ENCODE data around the gene LCN12. TPM values are rescaled to one million over a fixed set of nuclear protein-coding genes. Genes with fewer than 3 reads are reported as not detected.
A peak's percentile ranks its signal among the peaks of the same experiment; 100 is the strongest.

The LCN12 gene
- total and polyA plus RNA-seq, 3 donors from 2014 or later, result 11.5 to 27.8 (median 27.1) TPM

- 95 to 97% methylated on average over 37 to 55 of the region's 55 CpGs for WGBS, 2 donors
- H3K27ac ChIP-seq, result no peak overlapping the region
- H3K9me3 ChIP-seq, result no peaks in the 10 kb centered on the region
- TF ChIP-seq CTCF (IDR thresholded peaks at IDR 0.05), result no peak
- no peak for TF ChIP-seq POLR2A (IDR thresholded peaks at IDR 0.05)
- H3K4me1 ChIP-seq, result peaks cover 19% of the 10 kb centered on the region
- no peaks in the 10 kb centered on the region for H3K36me3 ChIP-seq (ENCODE audit: low read depth, missing control alignments)
- intact Hi-C loops (cut with DNase I; ENCODE audit: low total_unique reads), result loop anchor here (5.0 kb wide), 1 partner anchor 134 kb away; the partner anchor contains the start of gene RABL6
- no peaks in the 10 kb centered on the region for H3K27me3 ChIP-seq
- no peak for DNase-seq
- H3K4me3 ChIP-seq, result no peak overlapping the region
These were observed 10.6 kb upstream of the LCN12 start for GRCh38 chr9:136941231-136942111.

- no peak overlapping the region for H3K4me3 ChIP-seq
- no peak overlapping the region for H3K27ac ChIP-seq
- peaks cover 24% of the 10 kb centered on the region for H3K4me1 ChIP-seq
- TF ChIP-seq CTCF (IDR thresholded peaks at IDR 0.05) (no peak), POLR2A (IDR thresholded peaks at IDR 0.05) (no peak)
- 92 to 95% methylated on average over 21 to 57 of the region's 60 CpGs for WGBS, 2 donors
- no peaks in the 10 kb centered on the region for H3K36me3 ChIP-seq (ENCODE audit: low read depth, missing control alignments)
- no peaks in the 10 kb centered on the region for H3K9me3 ChIP-seq
- H3K27me3 ChIP-seq, result no peaks in the 10 kb centered on the region
- intact Hi-C loops (cut with DNase I; ENCODE audit: low total_unique reads), result loop anchor here (5.0 kb wide), 1 partner anchor 135 kb away; the partner anchor contains the start of gene RABL6
- DNase-seq, result no peak
These were observed 9.8 kb upstream of the LCN12 start for GRCh38 chr9:136942112-136942880.

GRCh38 chr9:136942881-136943230, 9.2 kb upstream of the LCN12 start:
- Histone ChIP-seq H3K36me3 (ENCODE audit: low read depth, missing control alignments) (no peaks in the 10 kb centered on the region), H3K27ac (no peak overlapping the region), H3K27me3 (no peaks in the 10 kb centered on the region), H3K9me3 (no peaks in the 10 kb centered on the region), H3K4me1 (peaks cover 29% of the 10 kb centered on the region), H3K4me3 (no peak overlapping the region)
- 92 to 94% methylated on average over 2 to 16 of the region's 16 CpGs for WGBS, 2 donors
- DNase-seq, result no peak
- intact Hi-C loops (cut with DNase I; ENCODE audit: low total_unique reads), result loop anchor here (5.0 kb wide), 1 partner anchor 136 kb away; the partner anchor contains the start of gene RABL6
- TF ChIP-seq POLR2A (IDR thresholded peaks at IDR 0.05), result no peak
- no peak for TF ChIP-seq CTCF (IDR thresholded peaks at IDR 0.05)

GRCh38 chr9:136943291-136944211, 8.5 kb upstream of the LCN12 start:
- H3K27ac ChIP-seq, result peak overlapping the region; percentile 74 to 87
- no peaks in the 10 kb centered on the region for H3K36me3 ChIP-seq (ENCODE audit: low read depth, missing control alignments)
- H3K4me3 ChIP-seq, result peak overlapping the region; percentile 85 to 90
- no peak for DNase-seq
- H3K9me3 ChIP-seq, result no peaks in the 10 kb centered on the region
- H3K27me3 ChIP-seq, result no peaks in the 10 kb centered on the region
- TF ChIP-seq POLR2A (IDR thresholded peaks at IDR 0.05) (no peak), CTCF (IDR thresholded peaks at IDR 0.05) (no peak)
- H3K4me1 ChIP-seq, result peaks cover 34% of the 10 kb centered on the region
- WGBS, 2 donors, result 32% methylated on average over 33 of the region's 61 CpGs; no CpG with 5 or more reads in 1 of the 2 donors
- intact Hi-C loops (cut with DNase I; ENCODE audit: low total_unique reads), result loop anchor here (5.0 kb wide), 1 partner anchor 136 kb away; the partner anchor contains the start of gene RABL6
